IPS-18a (cell line): ENCODE measurements around the gene ANTKMT.
"Not testable (repeated sequence)": the region's sequence is repeated elsewhere in the genome, so short reads cannot be mapped to it uniquely, and the experiment has no call there.

Experiments
- H3K27ac ChIP-seq: one replicate; pipeline ENCODE4 v1.5.1; 2013; ENCODE audit warnings: low read length
- H3K27me3 ChIP-seq: one replicate; pipeline ENCODE4 v1.6.1; 2013; ENCODE audit warnings: mild to moderate bottlenecking, low read length; ENCODE audit not compliant: control insufficient read depth, insufficient read depth
- H3K36me3 ChIP-seq: one replicate; pipeline ENCODE4 v1.6.1; 2013; ENCODE audit warnings: low read depth, low read length; ENCODE audit not compliant: control insufficient read depth
- H3K4me1 ChIP-seq: one replicate; pipeline ENCODE4 v1.6.1; 2013; ENCODE audit warnings: low read depth, low read length; ENCODE audit not compliant: control insufficient read depth
- H3K4me3 ChIP-seq: one replicate; pipeline ENCODE4 v1.5.1; 2013; ENCODE audit warnings: low read length
- H3K9ac ChIP-seq: one replicate; pipeline ENCODE4 v1.6.1; 2013; ENCODE audit warnings: mild to moderate bottlenecking, low read length, moderate library complexity
- H3K9me3 ChIP-seq: one replicate; pipeline ENCODE4 v1.6.1; 2013; ENCODE audit warnings: low read depth, low read length; ENCODE audit not compliant: control insufficient read depth

ANTKMT gene

GRCh38 chr16:684071-684794, 36.7 kb upstream of the ANTKMT start, which contains the start of gene JMJD8:
Gene JMJD8, minus strand, starts transcription at chr16:684334. Its CDS starts 15 bp downstream, at chr16:684319.
- peaks cover 15% of the 10 kb centered on the region for H3K36me3 ChIP-seq

GRCh38 chr16:684961-685696, 35.8 kb upstream of the ANTKMT start:
- Histone ChIP-seq H3K9me3 (no peaks in the 10 kb centered on the region), H3K36me3 (peaks cover 15% of the 10 kb centered on the region), H3K27me3 (no peaks in the 10 kb centered on the region), H3K27ac (no peak overlapping the region), H3K4me1 (peaks cover 6% of the 10 kb centered on the region), H3K9ac (no peak overlapping the region), H3K4me3 (no peak overlapping the region)

More at GRCh38 chr16:684071-684794, 36.7 kb upstream of the ANTKMT start, which contains the start of gene JMJD8:
- peaks cover 6% of the 10 kb centered on the region for H3K4me1 ChIP-seq
- no peaks in the 10 kb centered on the region for H3K27me3 ChIP-seq
- H3K9ac ChIP-seq = peak within 1 kb of the TSS; percentile 68
- H3K9me3 ChIP-seq = no peaks in the 10 kb centered on the region
- peak within 1 kb of the TSS; percentile 72 for H3K4me3 ChIP-seq
- no peak within 1 kb of the TSS for H3K27ac ChIP-seq

- H3K9me3 ChIP-seq = no peaks in the 10 kb centered on the region
- H3K27me3 ChIP-seq = peaks cover 3% of the 10 kb centered on the region
- H3K9ac ChIP-seq = no peak overlapping the region
- peaks cover 6% of the 10 kb centered on the region for H3K4me1 ChIP-seq
- H3K4me3 ChIP-seq = no peak overlapping the region
- H3K27ac ChIP-seq = no peak overlapping the region
- peaks cover 15% of the 10 kb centered on the region for H3K36me3 ChIP-seq
Measured at GRCh38 chr16:685967-686366, 35.0 kb upstream of the ANTKMT start.

DNA sequence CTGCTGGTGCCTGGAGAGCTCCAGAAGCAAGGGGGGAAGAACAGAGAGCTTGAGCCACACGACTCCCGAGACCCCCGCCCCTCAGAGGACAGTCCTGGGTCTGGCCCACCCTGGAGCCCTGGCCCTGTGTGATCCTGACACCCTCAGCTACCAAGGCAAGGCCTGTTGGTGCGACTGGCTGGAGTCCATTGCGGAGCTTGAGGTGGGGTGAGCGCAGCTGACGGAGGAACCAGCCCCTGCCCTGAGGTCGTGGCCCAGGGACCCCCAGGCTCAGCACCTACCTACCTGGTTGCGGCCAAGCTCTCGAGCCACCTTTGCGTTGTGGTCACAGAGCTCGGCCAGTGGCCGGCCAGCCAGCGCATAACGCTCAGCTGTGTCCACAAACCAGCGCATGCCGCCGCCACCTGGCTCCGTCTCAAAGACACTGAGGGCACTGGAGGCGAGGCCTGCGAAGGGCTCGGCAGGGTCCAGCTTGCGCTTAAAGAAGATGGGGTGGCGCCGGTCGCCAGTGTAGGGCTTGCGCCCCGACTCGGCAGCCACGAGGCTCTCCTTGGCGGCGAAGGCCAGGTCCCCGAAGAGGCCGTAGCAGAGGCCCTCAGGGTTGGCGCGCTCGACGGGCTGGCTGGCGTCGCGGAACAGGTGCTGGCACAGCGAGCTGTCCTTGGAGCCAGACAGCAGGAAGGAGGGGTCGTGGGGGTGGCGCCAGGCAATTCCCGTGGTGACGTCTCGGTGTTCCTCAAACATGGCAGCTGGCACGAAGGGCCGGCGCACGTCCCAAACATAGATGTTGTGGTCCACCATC, 34.3 kb upstream of the ANTKMT start:
- H3K36me3 ChIP-seq = peaks cover 11% of the 10 kb centered on the region
- no peaks in the 10 kb centered on the region for H3K4me1 ChIP-seq
- no peaks in the 10 kb centered on the region for H3K9me3 ChIP-seq
- peaks cover 10% of the 10 kb centered on the region for H3K27me3 ChIP-seq
- no peak overlapping the region for H3K4me3 ChIP-seq
- no peak overlapping the region for H3K27ac ChIP-seq
- no peak overlapping the region for H3K9ac ChIP-seq

GRCh38 chr16:687499-687898, 33.4 kb upstream of the ANTKMT start:
- no peak overlapping the region for H3K27ac ChIP-seq
- no peaks in the 10 kb centered on the region for H3K4me1 ChIP-seq
- H3K36me3 ChIP-seq = peaks cover 2% of the 10 kb centered on the region
- no peak overlapping the region for H3K9ac ChIP-seq
- H3K4me3 ChIP-seq = no peak overlapping the region
- no peaks in the 10 kb centered on the region for H3K9me3 ChIP-seq
- peaks cover 19% of the 10 kb centered on the region for H3K27me3 ChIP-seq

- Histone ChIP-seq H3K9me3 (no peaks in the 10 kb centered on the region), H3K27me3 (peaks cover 37% of the 10 kb centered on the region), H3K4me3 (peak overlapping the region; percentile 86), H3K36me3 (no peaks in the 10 kb centered on the region), H3K27ac (no peak overlapping the region), H3K9ac (peak overlapping the region; percentile 67), H3K4me1 (no peaks in the 10 kb centered on the region)
Measured at GRCh38 chr16:689175-689897, 31.6 kb upstream of the ANTKMT start.

DNA sequence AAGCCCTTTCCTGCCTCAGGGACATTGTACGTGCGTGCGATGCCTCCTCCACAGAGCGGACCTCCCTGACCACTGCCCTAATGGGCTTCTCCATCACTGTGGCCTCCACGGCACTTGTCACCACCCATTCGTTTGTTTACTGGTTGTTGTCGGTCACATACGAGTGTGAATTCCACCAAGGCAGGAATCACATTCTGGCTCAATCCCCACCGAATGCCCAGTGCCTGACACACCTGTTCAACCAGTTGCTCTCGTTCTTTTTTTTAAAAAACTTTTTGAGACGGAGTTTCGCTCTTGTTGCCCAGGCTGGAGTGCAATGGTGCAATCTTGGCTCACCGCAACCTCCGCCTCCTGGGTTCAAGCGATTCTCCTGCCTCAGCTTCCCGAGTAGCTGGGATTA, 29.7 kb upstream of the ANTKMT start:
- not testable (repeated sequence) for H3K9me3 ChIP-seq, H3K4me3 ChIP-seq, H3K4me1 ChIP-seq, H3K9ac ChIP-seq, H3K27ac ChIP-seq, H3K36me3 ChIP-seq
- peaks cover 55% of the 10 kb centered on the region for H3K27me3 ChIP-seq

DNA sequence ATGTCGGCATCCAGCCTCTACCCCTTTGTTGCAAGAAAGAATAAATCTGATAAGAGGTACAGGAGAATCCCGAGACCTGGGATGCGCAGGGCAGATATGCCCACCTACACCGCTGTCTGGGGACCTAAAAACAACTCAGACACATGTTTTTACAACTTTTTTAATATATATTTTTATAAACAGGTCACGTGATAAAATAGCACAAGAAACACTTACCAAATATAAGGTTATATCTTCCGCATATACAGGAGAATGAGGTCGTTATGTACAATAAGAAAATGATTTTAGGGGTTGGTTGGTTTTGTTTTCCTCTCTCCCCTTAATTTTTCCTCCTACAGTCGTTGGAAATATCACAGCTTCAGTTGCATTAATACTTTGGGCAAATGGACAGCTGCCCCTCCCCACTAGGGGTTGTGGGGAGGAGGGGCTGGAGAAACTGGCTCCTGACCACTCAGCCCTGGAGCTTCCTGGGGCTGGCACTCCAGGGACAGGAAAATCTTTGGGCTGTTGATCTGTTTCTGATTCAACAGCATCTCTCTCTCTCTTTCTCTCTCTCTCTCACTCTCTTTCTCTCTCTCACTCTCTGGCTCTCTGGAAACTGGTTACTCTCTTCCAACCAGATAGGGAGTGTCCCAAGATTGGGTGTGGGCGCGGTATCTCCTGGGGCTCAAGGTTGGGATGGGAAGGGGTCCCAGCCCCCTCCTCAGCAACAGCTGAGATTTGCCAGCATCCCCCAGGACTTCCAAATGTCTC, 28.4 kb upstream of the ANTKMT start:
- Histone ChIP-seq H3K27ac (no peak overlapping the region), H3K27me3 (peaks cover 64% of the 10 kb centered on the region), H3K4me3 (no peak overlapping the region), H3K9me3 (no peaks in the 10 kb centered on the region), H3K9ac (no peak overlapping the region), H3K4me1 (no peaks in the 10 kb centered on the region), H3K36me3 (no peaks in the 10 kb centered on the region)

DNA sequence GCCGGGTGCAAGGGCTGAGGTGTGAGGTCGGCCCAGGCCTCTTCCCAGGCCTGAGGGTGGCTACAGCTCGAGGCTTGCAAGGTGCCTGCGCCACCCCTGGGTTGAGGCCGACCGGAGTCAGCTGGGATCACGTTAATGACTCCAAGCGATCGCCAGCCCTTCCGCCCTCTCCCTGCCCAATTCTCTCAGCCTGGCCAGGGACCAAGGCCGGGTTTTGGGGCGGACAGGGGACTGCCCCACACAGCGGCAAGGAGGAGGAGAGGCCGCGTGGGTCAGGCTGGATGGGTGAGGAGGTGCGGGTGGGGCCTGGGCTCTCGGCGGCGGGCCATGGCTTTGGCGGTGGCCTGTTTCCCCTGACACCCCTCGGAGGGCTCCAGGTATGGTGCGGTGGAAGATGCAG, 27.6 kb upstream of the ANTKMT start:
- H3K4me1 ChIP-seq = no peaks in the 10 kb centered on the region
- peak overlapping the region; percentile 51 for H3K4me3 ChIP-seq
- no peak overlapping the region for H3K9ac ChIP-seq
- H3K27ac ChIP-seq = no peak overlapping the region
- no peaks in the 10 kb centered on the region for H3K36me3 ChIP-seq
- peaks cover 73% of the 10 kb centered on the region for H3K27me3 ChIP-seq
- no peaks in the 10 kb centered on the region for H3K9me3 ChIP-seq

GRCh38 chr16:693766-694165, 27.2 kb upstream of the ANTKMT start:
- Histone ChIP-seq H3K36me3 (no peaks in the 10 kb centered on the region), H3K27ac (no peak overlapping the region), H3K4me3 (peak overlapping the region; percentile 51), H3K4me1 (no peaks in the 10 kb centered on the region), H3K9me3 (no peaks in the 10 kb centered on the region), H3K9ac (no peak overlapping the region), H3K27me3 (peaks cover 77% of the 10 kb centered on the region)
